ENCODE results near the gene PCBP3.

Gene PCBP3

DNA sequence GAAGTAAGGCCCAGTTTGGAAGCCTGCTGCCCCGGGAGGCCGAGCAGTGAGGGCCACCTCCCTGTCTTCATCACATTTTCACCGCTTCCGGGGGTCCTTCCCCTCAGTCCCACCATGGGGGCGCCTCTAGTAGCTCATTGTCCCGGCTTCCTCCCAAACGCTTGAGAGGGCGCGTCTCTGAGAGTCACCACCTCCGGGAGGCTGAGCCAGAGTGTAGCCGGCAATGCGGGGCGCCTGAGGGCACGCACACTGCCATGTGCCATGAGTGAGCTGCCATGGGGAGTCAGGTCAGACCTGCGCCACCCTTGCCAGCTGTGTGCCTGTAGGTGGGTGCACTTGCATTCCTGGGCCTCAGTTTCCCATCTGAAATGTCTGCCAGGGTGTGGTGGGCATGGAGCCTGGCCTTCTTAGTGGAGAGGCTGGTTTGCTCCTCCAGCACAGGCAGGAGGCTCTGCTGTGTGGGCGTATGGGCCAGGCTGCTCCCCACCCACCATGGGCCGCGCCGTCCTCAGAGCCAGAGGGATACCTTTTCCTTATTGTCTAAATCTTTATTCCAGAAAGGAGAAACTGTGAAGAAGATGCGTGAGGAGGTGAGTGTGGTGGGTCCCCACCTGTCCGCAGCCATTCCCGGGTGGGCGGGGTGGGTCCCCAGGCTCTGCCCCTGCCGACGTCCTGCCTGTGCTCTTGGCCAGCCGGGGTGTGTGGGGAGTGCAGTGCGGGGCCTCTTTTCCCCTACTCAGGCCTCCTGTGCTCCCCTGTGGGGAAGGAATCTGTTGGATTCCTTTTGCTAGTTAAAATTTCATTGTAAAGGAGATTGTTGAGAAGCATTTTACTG, 256.7 kb downstream of the PCBP3 start:
- no peak for DNase-seq

DNA sequence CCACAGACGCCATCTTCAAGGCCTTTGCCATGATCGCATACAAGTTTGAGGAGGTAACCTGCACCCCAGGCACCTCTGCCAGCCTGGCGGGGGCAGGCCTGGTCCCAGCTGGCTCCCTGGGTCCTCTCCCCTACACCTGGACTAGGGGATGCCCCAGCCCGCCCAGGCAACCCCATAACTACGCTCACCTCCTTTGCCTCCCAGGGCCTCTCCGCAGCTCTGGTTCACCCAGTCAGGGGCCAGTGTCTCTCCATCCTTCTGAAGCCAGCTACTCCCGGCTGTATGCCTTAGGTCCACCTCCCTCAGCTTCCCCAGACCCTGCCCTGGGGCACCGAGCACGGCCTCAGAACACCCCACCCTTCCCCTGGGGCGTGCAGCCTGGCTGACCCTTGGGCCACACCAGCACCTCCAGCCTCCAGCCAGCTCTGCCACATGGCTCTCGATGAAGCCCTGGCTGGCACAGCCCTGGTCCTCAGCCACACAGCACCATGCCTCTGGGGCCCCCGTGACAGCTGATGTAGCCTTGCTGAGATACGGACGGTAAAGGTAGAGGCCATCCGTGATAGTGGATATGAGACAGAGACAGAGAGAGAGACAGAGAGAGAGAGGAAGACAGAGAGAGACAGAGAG, 257.7 kb downstream of the PCBP3 start:
- no peak for DNase-seq

DNA sequence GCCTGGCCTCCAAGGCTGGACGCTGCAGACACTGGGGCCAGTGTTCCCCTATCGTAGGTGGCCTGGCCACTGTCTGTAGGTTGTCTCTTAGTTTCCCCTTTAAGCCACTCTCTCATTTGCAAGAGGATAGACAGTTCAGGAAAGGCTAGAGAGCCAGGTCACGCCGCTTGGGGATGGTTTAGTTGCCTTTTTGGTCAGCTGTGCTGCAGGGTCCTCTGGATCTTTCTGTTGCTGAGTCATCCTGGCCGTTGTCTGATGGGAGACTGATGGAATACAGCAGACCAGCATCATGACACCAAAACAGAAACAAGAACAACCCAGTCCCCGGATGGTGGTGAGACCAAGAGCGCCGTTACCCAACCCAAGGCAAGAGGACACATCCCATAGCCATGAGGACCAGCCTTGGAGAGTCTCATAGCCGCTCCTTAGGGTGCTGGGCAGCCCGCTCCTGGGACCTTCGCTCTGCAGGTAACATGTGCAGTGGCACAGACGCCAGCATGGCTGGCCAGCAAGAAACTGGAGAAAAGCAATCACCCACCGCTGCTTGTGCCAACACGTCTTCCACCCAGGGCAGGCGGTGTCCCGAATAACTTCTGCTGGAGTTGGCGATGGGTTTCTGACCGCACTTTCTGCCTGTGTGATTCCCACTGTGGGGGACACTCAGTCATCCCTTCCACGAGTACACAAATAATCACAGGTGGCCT, 258.9 kb downstream of the PCBP3 start:
- no peak for DNase-seq

DNA sequence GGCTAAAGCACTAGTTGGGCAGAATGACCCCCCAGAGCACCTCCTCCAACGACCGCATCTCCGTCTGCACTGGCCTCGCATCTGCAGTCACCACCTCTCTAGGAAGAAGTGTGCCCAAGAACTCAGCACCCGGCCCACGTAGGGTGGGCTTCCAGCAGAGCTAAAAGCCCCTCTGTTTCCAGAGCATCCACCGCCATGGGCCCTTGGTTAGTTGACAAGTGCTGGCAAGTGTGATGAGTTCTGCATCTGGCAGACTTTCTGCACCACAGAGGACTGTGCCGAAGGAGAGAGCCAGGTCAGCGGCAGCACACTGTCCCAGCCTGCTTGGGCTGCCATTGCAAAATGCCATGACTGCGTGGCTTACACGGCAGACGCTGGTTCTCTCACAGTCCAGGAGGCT, 261.7 kb downstream of the PCBP3 start:
- DNase-seq = no peak

DNA sequence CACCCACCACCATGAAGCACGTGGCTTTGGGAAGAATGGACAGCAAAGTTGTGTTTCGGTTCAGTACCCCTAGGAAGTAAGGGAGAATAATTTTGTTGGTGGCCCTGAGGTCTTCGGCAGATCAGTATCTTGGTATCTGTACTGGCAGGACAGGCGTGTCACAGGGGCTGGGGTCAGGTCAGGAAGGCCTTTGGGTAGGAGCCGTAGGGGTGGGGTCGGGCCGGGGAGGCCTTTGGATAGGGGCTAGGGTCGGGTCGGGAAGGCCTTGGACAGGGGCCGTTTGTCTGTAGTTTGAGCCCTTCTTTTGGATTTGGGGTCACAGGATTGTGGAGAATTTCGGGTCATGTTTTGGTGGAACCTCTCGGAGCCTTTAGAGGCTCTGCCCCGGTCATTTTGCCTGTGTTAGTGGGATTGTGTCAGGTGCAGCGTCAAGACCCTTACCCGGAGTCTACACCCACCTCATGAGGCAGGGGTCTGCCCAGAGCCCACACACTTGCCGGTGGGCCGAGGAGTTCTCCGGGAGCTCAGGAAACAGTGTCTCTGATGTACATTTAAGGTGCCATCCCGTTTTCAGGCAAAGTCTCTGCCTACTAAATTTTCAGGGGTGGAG, 262.8 kb downstream of the PCBP3 start:
- no peak for DNase-seq

DNA sequence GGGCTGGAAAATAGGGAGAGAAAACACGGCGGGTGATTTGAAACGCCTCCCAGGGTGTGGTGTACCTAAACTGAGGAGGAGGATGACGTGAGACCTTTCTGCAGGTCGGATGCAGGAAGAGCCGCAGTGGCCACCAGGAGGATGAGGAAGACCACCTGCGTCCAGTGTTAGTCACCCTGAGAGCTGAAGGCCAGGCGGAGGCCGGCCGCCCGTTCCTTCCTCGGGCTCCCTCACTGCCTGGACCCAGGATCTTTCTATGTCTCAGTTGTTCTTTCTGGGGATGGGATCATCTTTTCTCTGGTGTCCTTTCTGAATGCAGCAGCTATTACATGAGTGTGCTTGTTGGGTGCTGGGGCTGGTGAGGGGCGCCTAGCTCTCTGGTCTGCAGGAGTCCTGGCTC, 263.3 kb downstream of the PCBP3 start:
- DNase-seq = no peak

DNA sequence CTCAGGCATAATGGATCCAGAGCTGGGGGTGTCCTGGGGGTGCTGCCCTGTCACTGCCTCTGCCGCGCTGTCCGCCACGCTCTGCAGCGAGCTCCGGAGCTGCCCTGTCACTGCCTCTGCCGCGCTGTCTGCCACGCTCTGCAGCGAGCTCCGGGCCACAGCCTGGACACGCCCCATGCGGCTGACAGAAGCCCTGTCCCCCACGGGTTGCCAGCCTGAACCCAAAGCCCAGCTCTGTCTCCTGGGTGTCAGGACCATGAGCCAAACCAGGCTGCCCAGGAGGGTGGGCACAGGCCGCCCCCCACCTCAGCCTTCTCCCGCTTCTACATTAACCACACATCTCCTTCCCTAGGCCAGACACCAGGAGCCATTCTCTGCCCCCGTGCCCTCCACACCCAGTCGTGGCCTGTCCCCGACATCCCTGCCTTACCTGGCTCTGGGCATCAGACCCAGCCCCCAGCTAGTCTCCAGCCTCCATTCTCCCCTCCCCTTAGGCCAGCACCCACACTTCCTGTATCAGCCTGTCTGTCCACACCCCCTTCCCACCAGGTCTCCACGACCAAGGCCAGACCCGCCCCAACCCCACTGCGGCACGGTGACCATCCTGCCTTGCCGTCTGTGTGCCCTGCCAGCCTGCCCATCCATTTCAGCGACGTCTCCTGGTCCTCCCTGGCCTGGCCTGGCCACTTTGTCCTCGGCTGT, 265.2 kb downstream of the PCBP3 start:
- no peak for DNase-seq

DNA sequence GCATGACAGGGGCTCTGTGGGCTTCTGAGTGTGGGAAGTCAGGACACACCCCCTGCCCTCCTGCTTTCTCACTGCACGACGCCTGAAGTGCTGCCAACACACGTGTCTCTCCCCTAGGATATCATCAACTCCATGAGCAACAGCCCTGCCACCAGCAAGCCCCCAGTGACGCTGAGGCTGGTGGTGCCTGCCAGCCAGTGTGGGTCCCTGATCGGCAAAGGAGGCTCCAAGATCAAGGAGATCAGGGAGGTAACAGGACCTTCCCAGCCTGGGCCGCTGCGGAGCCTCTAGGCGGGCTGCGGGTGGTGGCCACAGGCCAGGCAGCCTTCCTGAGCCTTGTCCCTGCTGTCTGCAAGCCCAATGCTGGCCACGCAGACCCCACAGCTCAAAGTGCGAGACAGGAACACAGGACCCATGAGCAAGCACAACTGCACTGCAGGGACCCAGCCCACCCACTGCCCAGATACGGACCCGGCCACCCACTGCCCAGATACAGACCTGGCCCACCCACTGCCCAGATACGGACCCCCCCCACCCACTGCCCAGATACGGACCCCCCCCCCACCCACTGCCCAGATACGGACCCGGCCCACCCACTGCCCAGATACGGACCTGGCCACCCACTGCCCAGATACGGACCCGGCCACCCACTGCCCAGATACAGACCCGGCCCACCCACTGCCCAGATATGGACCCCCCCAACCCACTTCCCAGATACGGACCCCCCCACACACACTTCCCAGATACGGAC, 265.9 kb downstream of the PCBP3 start:
- DNase-seq = no peak

DNA sequence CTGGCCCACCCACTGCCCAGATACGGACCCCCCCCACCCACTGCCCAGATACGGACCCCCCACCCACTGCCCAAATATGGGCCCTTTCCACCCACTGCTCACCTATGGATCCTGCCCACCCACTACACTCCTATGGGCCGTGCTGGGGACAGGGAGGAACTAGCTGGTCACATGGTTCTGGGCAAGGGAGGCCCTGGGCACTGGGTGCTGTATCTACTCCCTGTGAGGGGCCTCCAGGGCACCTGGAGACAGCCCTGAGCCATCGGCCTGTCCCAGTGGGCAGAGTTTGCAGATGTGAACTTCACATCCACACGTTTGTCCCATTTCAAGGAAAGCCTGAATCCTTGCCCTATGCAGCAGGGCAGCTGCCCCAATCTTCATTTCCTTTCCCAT, 266.6 kb downstream of the PCBP3 start:
- no peak for DNase-seq

DNA sequence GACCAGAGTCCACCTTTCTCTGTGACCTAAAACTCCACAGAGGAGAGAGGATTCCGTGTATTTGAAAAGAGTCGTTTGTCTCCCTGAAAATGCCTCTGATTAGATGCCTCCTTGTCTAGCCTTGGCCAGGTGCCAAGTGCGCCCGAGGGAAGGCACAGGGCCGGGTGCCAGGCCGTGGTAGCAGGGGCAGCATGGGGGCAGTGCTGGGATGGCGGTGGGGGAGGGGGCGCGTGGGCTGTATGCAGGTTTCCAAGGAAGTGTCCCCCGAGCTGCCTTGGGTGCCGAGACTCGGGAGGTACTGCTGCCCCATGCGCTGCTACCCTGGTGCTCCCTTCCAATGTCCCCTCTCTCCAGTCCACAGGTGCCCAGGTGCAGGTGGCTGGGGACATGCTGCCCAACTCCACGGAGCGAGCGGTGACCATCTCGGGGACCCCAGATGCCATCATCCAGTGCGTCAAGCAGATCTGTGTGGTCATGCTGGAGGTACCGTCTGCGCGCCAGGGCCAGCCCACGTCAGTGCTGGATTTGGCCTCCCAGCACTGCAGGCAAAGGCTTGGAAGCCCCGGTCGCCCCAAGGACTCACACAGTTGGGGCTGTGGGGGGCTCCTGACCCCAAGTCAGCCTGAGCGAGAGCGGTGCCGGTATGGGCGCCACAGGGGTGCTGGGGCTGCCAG, 267.2 kb downstream of the PCBP3 start:
- no peak for DNase-seq

DNA sequence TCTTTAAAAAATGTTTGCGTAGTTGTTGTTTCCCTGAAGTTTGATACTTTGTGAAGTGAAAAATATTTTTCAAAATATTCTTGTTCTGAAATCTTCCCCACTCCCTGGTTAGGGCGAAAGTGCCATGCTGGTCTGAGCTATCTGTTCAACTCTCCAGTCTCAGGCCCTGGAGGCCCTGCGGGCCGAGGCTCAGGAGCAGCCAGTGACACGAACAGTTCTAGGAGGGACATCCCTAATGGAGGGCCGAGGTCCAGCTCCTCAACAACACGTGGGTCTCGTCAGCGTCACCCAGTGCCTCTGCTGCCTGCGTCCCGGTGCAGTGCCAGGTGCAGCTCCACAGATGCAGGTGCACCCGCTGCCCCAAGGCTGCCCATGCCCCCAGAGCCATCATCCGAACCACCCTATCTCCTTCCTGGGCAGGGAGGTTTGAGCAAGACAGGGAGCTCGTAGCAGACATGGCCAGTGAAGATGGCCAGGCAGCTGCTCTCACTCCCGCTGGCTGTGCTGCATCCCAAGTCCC, 268.3 kb downstream of the PCBP3 start:
- DNase-seq = no peak

DNA sequence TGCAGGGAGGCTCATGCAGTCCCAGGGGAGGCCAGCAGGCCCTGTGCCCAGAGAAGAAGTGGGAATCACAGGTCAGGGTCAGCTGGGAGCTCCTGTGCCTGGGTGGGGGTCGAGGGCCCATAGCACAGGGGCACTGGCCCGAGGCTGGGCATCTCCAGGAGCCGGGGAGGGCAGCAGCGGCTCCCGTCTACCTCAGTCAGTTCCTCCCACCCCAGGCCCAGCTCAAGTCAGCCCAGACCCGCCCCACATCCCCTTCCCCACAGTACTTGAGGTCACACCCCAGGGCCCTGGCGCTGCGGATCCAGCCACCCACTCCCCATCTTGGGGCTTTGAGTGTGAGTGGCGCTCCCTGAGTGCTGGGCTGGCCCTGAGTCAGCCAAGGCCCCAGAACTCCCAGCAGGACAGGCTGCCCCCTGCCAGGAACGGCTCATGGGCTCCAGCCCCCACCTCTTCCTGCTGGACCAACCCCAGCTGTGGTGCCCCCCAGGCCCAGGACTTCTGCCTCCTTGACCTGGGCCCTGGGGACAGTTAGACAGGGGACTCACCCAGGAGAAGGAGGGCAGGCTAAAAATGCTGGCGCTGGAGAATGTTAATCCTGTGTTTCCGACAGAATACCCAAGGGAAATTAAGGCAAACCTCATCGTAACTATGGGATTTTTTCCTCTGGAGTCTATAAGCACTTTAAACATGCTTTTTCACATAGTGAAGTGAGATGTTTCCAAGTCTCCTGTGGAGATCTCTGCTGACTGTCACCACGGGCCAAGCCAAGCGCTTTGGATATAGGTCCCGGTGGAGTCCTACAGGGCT, 269.3 kb downstream of the PCBP3 start:
- no peak for DNase-seq

DNA sequence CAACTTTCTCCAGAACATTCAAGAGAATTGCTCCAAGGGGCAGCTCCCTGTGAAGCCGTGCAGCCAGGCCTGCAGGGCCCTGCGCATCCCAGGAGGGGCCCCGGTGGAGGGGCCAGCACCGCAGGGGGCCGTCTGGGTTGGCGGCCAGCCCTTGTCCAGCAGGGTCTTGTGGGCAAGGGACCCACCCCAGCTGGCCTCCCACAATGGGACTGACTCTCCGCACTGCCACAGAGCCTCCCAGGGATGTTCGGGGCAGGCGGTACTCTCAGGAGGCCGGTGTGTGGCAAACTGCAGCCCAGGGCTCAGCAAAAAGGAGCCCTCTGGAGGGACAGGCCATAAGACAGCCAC, 269.9 kb downstream of the PCBP3 start:
- DNase-seq = no peak

DNA sequence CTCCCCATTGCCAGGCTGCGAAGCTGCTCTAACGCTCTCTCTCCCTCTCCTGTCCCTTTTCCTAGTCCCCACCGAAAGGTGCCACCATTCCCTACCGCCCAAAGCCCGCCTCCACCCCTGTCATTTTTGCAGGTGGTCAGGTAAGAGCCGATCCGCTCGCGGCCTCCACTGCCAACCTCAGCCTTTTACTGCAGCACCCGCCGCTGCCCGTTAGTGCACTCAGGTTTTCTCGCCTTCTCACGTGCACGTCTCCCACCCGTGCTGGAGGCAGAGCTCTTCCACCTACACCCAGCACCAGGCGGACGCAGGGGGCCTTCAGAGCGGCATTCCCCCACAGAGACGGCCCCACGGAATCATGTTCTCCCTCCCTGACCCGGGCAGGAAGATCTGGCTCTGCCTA, 270.4 kb downstream of the PCBP3 start:
- DNase-seq = no peak

DNA sequence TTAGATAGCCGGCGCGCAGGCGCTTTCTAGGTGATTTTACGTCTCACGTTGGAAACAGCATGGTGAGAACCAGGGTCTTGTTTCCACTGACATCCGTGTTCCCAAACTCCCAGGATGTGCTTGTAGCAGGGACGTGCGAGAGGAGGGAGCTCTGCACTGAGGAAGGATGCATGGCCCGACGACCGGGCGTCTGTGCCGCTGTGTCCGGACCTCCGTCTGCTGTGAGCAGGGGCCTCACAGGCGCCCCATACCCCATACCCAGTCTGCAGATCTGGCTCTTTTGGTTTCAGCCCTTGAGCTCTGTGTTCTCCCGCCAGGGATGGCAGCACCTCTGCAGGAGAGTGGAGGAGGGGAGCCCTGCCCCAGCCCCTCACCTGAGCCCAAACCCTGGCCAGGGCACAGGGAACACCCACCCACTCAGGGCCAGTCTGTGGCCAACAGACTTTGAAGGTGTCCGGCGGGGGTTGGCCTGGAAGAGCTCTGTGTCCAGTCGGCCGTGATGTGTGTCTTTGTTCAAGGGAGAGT, 270.9 kb downstream of the PCBP3 start:
- no peak for DNase-seq

DNA sequence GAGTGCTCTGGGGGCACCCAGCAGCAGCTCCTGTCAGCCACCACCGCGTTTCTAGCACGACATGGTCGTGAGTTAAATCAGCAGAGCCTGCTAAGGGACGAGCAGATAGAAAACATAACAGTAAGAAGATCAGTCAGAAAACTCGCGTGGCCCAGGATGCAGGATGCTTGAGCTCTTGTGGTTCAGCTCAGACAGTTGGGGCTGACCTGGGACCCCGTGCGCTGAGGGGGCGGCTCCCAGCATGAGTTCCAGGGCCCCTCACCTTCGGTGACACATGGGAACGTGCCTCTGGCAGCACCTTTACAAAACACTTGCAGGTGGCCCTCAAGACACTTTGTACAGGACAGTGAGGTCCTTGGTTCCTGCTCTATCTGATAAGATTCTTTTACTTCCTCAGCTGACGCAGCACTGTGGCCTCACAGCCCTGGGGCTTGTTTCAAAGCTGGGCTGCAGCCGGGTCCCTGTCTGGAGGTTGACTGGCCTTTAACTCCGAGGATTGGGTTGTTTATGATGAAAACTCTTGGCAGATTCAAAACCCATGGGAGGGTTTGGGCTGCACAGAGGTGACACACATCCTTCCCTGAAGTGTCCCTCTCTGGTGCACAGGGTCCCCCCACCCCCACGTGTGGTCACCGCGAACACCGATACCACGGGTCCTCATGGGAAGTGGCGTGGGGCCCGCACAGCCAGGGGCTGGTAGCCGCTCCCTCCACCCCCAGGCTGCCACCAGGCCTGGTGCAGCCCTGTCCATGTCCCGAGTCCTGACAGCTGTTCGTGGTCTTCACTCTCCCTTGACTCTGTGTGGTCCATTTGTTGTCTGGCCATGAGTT, 272.7 kb downstream of the PCBP3 start:
- no peak for DNase-seq

DNA sequence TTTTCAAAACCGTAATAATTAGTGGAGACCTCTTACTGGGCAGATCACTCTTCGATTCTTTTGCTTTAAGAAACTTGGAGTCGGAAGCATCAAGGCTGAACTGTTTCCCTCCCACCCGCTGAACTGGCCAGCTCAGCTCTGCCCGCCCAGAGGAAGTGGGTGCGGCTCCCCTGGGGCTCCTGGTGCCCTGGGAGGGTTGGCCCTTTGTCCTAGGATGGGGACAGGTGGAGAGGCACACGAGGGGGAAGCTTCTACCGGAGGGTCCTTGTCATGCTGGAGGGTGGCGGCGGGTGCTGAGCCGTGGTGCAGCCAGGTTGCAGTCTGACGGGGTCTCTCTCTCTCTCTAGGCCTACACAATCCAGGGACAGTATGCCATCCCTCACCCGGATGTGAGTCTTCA, 273.7 kb downstream of the PCBP3 start:
- no peak for DNase-seq

DNA sequence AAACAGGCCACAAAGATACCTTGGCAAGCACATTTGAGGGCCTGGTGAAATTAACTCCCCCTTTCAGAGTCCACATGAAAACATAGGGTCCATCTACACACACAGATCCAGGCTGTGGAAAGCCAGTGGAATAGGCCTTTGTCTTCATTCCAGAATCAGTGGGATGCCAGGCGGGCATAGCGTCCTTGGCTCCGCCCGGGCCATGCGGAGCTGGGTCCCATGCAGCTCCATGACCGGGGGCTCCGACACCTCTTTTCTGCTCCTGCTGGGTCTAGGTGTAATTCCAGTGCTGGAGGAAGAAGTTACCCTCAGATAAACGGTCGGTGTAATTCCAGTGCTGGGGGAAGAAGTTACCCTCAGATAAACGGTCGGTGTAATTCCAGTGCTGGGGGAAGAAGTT, 274.5 kb downstream of the PCBP3 start:
- no peak for DNase-seq

DNA sequence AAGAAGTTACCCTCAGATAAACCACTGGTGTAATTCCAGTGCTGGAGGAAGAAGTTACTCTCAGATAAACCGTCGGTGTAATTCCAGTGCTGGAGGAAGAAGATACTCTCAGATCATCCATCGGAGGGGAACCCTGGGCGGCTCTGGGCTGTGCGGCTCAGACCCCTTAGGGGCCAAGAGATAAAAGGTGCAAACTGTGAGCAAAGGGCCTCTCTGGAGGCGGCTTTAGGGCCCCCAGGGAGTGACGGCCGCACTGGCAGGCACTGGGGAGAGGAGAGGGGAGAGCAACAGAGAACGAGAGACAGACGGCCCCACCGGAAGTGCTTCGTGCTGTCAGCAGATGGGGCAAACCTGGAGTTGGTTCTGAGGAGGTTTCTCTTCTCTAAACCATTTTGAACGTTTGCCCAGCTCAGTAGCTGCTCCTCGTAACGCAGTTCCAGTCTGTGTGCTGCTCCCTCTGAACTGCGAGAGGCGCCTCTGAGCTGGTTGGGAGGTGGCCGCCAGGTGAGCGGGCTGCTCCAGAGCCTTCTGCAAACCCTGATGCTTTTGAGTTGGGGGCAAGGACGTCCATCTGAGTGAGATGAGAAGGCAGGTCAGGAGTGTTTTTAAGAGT, 275.4 kb downstream of the PCBP3 start:
- DNase-seq = no peak
